Astrocyte (in vitro differentiated cells and primary cell): ENCODE data around the gene EDC3. TPM values are rescaled to one million over a fixed set of nuclear protein-coding genes. Genes with fewer than 3 reads are reported as not detected.

Experiments
- DNase-seq: peaks from one replicate; pipeline ENCODE4 v3.0.0-alpha.2; 2010; ENCODE audit warnings: low read depth
- FAIRE-seq: peaks from 2 replicates; lab custom pipeline; 2011; peaks lifted over from hg19 to GRCh38; lab: Jason Lieb, UNC
- H2AFZ ChIP-seq: 2 replicates; pipeline ENCODE4 v1.6.0; 2012; ENCODE audit warnings: low read depth, low read length, inconsistent platforms
- H3K27ac ChIP-seq: 2 replicates; pipeline ENCODE4 v1.5.1; 2011; ENCODE audit warnings: low read depth, low read length, inconsistent platforms
- H3K27me3 ChIP-seq: 2 replicates; pipeline ENCODE4 v1.6.0; 2011; ENCODE audit warnings: low read length, inconsistent platforms; ENCODE audit not compliant: insufficient read depth
- H3K36me3 ChIP-seq: 2 replicates; pipeline ENCODE4 v1.5.1; 2011; ENCODE audit warnings: low read length, inconsistent platforms; ENCODE audit not compliant: insufficient read depth
- H3K4me1 ChIP-seq: 2 replicates; pipeline ENCODE4 v1.5.1; 2011; ENCODE audit warnings: low read length, inconsistent platforms; ENCODE audit not compliant: insufficient read depth
- H3K4me2 ChIP-seq: 2 replicates; pipeline ENCODE4 v1.6.0; 2012; ENCODE audit warnings: low read length, inconsistent platforms
- H3K4me3 ChIP-seq: 2 replicates; pipeline ENCODE4 v1.5.1; 2011; ENCODE audit warnings: low read depth, mild to moderate bottlenecking, low read length, inconsistent platforms; ENCODE audit not compliant: insufficient read depth
- H3K79me2 ChIP-seq: 2 replicates; pipeline ENCODE4 v1.6.0; 2012; ENCODE audit warnings: mild to moderate bottlenecking, low read length, inconsistent platforms; ENCODE audit not compliant: insufficient read depth
- H3K9ac ChIP-seq: 2 replicates; pipeline ENCODE4 v1.6.0; 2012; ENCODE audit warnings: mild to moderate bottlenecking, low read length, inconsistent platforms
- H3K9me3 ChIP-seq: 2 replicates; pipeline ENCODE4 v1.5.1; 2012; ENCODE audit warnings: low read depth, mild to moderate bottlenecking, low read length, inconsistent platforms; ENCODE audit not compliant: insufficient read depth
- H4K20me1 ChIP-seq: 2 replicates; pipeline ENCODE4 v1.6.0; 2012; ENCODE audit warnings: low read length, inconsistent platforms; ENCODE audit not compliant: insufficient read depth
- H3K27ac Mint-ChIP-seq: one replicate; pipeline ENCODE4 v1.8.0; 2021; ENCODE audit warnings: mild to moderate bottlenecking, mixed read lengths; ENCODE audit not compliant: unreplicated experiment
- H3K27me3 Mint-ChIP-seq: one replicate; pipeline ENCODE4 v1.8.0; 2021; ENCODE audit warnings: low read depth, mixed read lengths; ENCODE audit not compliant: unreplicated experiment
- H3K36me3 Mint-ChIP-seq: one replicate; pipeline ENCODE4 v1.8.0; 2021; ENCODE audit warnings: low read depth, mixed read lengths; ENCODE audit not compliant: unreplicated experiment
- H3K4me1 Mint-ChIP-seq: one replicate; pipeline ENCODE4 v1.8.0; 2021; ENCODE audit warnings: low read depth, mixed read lengths; ENCODE audit not compliant: unreplicated experiment
- H3K4me3 Mint-ChIP-seq: one replicate; pipeline ENCODE4 v1.8.0; 2021; ENCODE audit warnings: mild to moderate bottlenecking, moderate library complexity, mixed read lengths; ENCODE audit not compliant: unreplicated experiment
- H3K9me3 Mint-ChIP-seq: one replicate; pipeline ENCODE4 v1.8.0; 2021; ENCODE audit warnings: mild to moderate bottlenecking, mixed read lengths; ENCODE audit not compliant: unreplicated experiment
- EZH2 ChIP-seq: IDR thresholded peaks from 2 replicates; pipeline ENCODE4 v1.6.1; 2012; ENCODE audit warnings: mild to moderate bottlenecking, low read length, inconsistent platforms; ENCODE audit not compliant: insufficient read depth
- total RNA-seq: library from RNA; stranded (reverse); gene quantifications from 2 replicates; pipeline ENCODE4 v1.2.1, GENCODE V29; 2021
- TF ChIP-seq, protein P1 (sequence below): IDR thresholded peaks from 2 replicates; pipeline ENCODE4 v1.5.1; 2011; ENCODE audit warnings: low read depth, mild to moderate bottlenecking, inconsistent platforms, low read length, moderate library complexity; ENCODE audit not compliant: insufficient read depth

EDC3 gene
- total RNA-seq, 1 donor from 2014 or later: 47.6 TPM

DNA sequence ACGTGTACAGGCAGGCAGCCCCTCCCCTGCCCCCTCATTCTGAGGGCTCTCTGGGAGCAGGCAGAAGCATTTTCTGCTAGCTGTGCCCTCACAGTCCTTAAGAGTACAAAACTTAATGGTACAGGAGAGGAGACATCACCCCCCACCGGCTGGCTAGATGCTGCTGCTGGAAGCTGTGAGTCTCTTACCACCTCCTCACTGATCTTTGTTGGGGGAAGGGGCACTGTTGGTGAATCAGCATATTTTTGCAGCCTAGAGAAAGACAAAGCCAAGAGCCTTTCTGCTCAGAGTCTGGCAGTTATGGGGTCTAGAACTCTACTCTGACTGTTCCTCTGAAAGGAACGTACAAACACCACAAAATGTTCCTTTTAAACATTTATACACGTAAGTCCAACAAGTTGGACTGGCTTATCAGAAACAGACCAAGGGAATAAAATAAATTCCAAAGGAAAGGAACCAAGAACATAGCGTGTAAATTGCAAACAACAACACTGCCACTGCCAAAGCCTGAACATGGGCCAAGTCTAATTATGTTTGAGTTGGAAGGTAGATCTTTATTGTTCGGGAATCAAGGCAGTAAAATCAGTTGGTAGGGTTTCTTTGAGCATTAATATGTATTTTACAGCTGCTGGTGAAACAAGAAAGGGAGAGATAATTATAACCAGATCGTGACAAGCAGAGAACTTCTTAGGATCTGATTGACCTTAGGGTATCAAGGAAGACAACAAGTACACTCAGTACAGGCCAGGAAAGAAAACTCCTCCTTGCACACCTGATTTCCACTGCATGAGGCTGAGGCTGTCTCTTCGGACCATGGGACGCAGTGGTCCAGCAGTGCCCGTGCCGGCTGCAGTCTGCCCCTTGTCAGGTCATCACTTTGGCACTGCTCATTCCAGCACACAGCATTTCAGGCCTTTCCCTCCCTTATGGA lies 52.8 kb downstream of the EDC3 start:
- TF ChIP-seq EZH2: no peak
- TF ChIP-seq, protein P1, sequence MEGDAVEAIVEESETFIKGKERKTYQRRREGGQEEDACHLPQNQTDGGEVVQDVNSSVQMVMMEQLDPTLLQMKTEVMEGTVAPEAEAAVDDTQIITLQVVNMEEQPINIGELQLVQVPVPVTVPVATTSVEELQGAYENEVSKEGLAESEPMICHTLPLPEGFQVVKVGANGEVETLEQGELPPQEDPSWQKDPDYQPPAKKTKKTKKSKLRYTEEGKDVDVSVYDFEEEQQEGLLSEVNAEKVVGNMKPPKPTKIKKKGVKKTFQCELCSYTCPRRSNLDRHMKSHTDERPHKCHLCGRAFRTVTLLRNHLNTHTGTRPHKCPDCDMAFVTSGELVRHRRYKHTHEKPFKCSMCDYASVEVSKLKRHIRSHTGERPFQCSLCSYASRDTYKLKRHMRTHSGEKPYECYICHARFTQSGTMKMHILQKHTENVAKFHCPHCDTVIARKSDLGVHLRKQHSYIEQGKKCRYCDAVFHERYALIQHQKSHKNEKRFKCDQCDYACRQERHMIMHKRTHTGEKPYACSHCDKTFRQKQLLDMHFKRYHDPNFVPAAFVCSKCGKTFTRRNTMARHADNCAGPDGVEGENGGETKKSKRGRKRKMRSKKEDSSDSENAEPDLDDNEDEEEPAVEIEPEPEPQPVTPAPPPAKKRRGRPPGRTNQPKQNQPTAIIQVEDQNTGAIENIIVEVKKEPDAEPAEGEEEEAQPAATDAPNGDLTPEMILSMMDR: no peak
- no peak overlapping the region for H2AFZ ChIP-seq
- no peaks in the 10 kb centered on the region for H3K27me3 Mint-ChIP-seq
- peaks cover 9% of the 10 kb centered on the region for H3K36me3 Mint-ChIP-seq
- peaks cover 54% of the 10 kb centered on the region for H4K20me1 ChIP-seq
- peaks cover 50% of the 10 kb centered on the region for H3K79me2 ChIP-seq
- FAIRE-seq (no peak), DNase-seq (peak; percentile 68)
- H3K27me3 ChIP-seq: no peaks in the 10 kb centered on the region
- H3K27ac Mint-ChIP-seq: peak overlapping the region; percentile 96
- H3K9ac ChIP-seq: peak overlapping the region; percentile 31
- peaks cover 26% of the 10 kb centered on the region for H3K4me1 Mint-ChIP-seq
- H3K27ac ChIP-seq: peak overlapping the region; percentile 25
- H3K4me3 ChIP-seq: no peak overlapping the region
- peaks cover 12% of the 10 kb centered on the region for H3K36me3 ChIP-seq
- H3K4me3 Mint-ChIP-seq: no peak overlapping the region
- H3K9me3 Mint-ChIP-seq: no peaks in the 10 kb centered on the region
- peak overlapping the region; percentile 51 for H3K4me2 ChIP-seq
- H3K9me3 ChIP-seq: no peaks in the 10 kb centered on the region
- peaks cover 18% of the 10 kb centered on the region for H3K4me1 ChIP-seq

DNA sequence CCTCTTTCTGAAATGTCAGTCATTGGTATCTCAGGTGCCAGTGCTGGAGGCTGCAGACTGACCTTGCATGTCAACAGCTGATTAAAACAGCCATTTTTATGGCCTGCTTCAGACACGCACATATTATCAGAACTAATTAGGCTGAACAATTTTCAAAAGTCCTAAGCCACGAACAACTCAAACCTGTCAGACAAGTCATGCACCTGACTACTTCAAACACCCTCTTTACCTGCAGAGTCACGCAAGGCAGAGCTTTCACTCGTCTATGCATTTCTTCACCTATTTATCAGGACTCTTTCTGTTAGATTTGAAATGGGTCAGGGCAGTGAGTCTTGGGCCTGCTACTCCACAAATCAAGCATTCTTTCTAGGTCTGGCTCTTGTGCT lies 53.5 kb downstream of the EDC3 start:
- no peaks in the 10 kb centered on the region for H3K27me3 Mint-ChIP-seq
- Histone ChIP-seq H3K9ac (peak overlapping the region; percentile 31), H3K79me2 (peaks cover 44% of the 10 kb centered on the region)

More for the DNA sequence above, 53.5 kb downstream of the EDC3 start:
- H3K4me3 Mint-ChIP-seq: peak overlapping the region; percentile 29
- peaks cover 23% of the 10 kb centered on the region for H3K4me1 Mint-ChIP-seq
- Histone ChIP-seq H3K9me3 (no peaks in the 10 kb centered on the region), H3K27me3 (no peaks in the 10 kb centered on the region), H3K4me1 (peaks cover 18% of the 10 kb centered on the region), H3K4me3 (no peak overlapping the region), H2AFZ (no peak overlapping the region), H4K20me1 (peaks cover 54% of the 10 kb centered on the region), H3K36me3 (peaks cover 12% of the 10 kb centered on the region), H3K4me2 (peak overlapping the region; percentile 51), H3K27ac (peak overlapping the region; percentile 25)
- H3K27ac Mint-ChIP-seq: peak overlapping the region; percentile 96
- FAIRE-seq: no peak
- H3K36me3 Mint-ChIP-seq: peaks cover 9% of the 10 kb centered on the region
- TF ChIP-seq, protein P1: no peak
- DNase-seq: no peak
- H3K9me3 Mint-ChIP-seq: no peaks in the 10 kb centered on the region
